Measurements from ENCODE around the gene MPZ. TPM values are rescaled to one million over a fixed set of nuclear protein-coding genes. Genes with fewer than 3 reads are reported as not detected.

Gene MPZ
- total RNA-seq, 1 experiment from 2014 or later = not detected

DNA sequence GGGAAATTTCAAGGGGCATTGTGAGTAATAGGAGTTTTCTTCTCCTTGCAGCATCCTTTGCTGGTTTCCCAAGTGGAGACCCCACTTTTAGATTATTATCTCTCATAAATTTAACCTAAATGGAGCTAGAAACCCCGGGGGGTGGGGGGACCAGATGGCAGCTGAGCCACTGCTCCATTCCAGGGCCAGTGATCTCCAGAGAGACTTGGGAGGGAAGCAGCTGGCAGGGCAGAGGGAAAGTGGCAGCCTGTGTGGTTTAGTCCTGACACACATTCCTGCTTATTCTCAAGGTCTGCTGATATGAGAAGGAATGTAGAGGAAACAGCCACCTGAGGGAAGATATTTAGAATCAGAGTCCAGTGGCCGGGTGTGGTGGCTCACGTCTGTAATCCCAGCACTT, 34.9 kb downstream of the MPZ start:
- intact Hi-C loops (cut with micrococcal nuclease; ENCODE audit: unreplicated experiment) (no loop called here), in situ Hi-C loops (cut with HindIII; ENCODE audit: low pct_unique_long_range_greater_than_20kb, low sequenced_read_pairs) (no loop called here)
- H3K9me3 ChIP-seq (ENCODE audit: control insufficient read depth, insufficient read depth, low read depth, low read length) = no peaks in the 10 kb centered on the region
- POLR2A ChIA-PET = interaction anchor here (0.5 kb wide), 1 partner anchor 26 kb away, joined by 4 read pairs; no protein-coding TSS in a partner anchor
- no peaks in the 10 kb centered on the region for H3K36me3 ChIP-seq (ENCODE audit: control insufficient read depth, insufficient read depth, low read length)
- ATAC-seq (no peak), DNase-seq (ENCODE audit: low read depth, low spot score) (no peak)
- H3K4me3 ChIP-seq (ENCODE audit: low read depth in 2 of 2, low read length in 2 of 2) = no peak overlapping the region
- H3K27ac ChIP-seq (ENCODE audit: low read length) = no peak overlapping the region
- peaks cover 8% of the 10 kb centered on the region; the same call in 1 of the 2 replicates for H3K27me3 ChIP-seq (ENCODE audit: control insufficient read depth, insufficient read depth, low read length)
- no TSS peak for BruUV-seq (replicated peaks)
- CTCF ChIA-PET = no interaction called here
- TF ChIP-seq TCF7L2 (IDR thresholded peaks at IDR 0.05; ENCODE audit: low read depth, low read length) (no peak), SIN3A (IDR thresholded peaks at IDR 0.05; ENCODE audit: borderline replicate concordance, insufficient read depth, low read depth, low read length) (no peak), POLR2AphosphoS5 (IDR thresholded peaks at IDR 0.05; ENCODE audit: low read depth, low read length) (no peak)
- TF ChIP-seq, protein P1, sequence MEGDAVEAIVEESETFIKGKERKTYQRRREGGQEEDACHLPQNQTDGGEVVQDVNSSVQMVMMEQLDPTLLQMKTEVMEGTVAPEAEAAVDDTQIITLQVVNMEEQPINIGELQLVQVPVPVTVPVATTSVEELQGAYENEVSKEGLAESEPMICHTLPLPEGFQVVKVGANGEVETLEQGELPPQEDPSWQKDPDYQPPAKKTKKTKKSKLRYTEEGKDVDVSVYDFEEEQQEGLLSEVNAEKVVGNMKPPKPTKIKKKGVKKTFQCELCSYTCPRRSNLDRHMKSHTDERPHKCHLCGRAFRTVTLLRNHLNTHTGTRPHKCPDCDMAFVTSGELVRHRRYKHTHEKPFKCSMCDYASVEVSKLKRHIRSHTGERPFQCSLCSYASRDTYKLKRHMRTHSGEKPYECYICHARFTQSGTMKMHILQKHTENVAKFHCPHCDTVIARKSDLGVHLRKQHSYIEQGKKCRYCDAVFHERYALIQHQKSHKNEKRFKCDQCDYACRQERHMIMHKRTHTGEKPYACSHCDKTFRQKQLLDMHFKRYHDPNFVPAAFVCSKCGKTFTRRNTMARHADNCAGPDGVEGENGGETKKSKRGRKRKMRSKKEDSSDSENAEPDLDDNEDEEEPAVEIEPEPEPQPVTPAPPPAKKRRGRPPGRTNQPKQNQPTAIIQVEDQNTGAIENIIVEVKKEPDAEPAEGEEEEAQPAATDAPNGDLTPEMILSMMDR (IDR thresholded peaks at IDR 0.05) = no peak
- TF ChIP-seq, protein P2, sequence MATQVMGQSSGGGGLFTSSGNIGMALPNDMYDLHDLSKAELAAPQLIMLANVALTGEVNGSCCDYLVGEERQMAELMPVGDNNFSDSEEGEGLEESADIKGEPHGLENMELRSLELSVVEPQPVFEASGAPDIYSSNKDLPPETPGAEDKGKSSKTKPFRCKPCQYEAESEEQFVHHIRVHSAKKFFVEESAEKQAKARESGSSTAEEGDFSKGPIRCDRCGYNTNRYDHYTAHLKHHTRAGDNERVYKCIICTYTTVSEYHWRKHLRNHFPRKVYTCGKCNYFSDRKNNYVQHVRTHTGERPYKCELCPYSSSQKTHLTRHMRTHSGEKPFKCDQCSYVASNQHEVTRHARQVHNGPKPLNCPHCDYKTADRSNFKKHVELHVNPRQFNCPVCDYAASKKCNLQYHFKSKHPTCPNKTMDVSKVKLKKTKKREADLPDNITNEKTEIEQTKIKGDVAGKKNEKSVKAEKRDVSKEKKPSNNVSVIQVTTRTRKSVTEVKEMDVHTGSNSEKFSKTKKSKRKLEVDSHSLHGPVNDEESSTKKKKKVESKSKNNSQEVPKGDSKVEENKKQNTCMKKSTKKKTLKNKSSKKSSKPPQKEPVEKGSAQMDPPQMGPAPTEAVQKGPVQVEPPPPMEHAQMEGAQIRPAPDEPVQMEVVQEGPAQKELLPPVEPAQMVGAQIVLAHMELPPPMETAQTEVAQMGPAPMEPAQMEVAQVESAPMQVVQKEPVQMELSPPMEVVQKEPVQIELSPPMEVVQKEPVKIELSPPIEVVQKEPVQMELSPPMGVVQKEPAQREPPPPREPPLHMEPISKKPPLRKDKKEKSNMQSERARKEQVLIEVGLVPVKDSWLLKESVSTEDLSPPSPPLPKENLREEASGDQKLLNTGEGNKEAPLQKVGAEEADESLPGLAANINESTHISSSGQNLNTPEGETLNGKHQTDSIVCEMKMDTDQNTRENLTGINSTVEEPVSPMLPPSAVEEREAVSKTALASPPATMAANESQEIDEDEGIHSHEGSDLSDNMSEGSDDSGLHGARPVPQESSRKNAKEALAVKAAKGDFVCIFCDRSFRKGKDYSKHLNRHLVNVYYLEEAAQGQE (IDR thresholded peaks at IDR 0.05; ENCODE audit: insufficient read depth in 1 of 2, low read depth in 2 of 2, low read length in 1 of 2) = no peak
- H3K4me1 ChIP-seq (ENCODE audit: control insufficient read depth, insufficient read depth, low read length) = no peaks in the 10 kb centered on the region

DNA sequence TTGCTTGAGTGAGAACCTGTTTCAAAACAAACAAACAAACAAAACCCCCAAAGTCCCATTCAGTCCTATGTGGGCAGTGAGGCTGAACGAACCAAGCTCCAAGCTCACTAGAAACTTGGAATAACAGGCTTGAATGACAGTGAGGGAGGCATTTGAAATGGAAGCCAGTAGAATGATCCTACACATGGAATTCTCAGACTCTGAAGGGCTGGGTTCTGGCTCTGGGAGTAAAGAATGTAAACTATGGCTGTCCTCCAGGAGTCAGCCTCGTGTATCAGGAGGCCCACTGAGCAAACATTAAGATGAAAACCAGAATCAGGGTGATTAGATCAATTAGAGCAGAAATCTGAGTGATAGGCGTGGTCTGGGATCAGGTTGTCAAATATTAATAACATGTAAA, 36.4 kb downstream of the MPZ start:
- ChIA-PET POLR2A (no interaction called here), CTCF (no interaction called here)
- no peak for DNase-seq (ENCODE audit: low read depth, low spot score)

More for the DNA sequence above, 36.4 kb downstream of the MPZ start:
- BruUV-seq (replicated peaks) = no TSS peak
- H3K27ac ChIP-seq (ENCODE audit: low read length) = no peak overlapping the region
- H3K4me3 ChIP-seq (ENCODE audit: low read depth in 2 of 2, low read length in 2 of 2) = no peak overlapping the region
- no peaks in the 10 kb centered on the region for H3K36me3 ChIP-seq (ENCODE audit: control insufficient read depth, insufficient read depth, low read length)
- ATAC-seq = no peak
- peaks cover 4% of the 10 kb centered on the region; the same call in 1 of the 2 replicates for H3K27me3 ChIP-seq (ENCODE audit: control insufficient read depth, insufficient read depth, low read length)
- in situ Hi-C loops (cut with HindIII; ENCODE audit: low pct_unique_long_range_greater_than_20kb, low sequenced_read_pairs) (no loop called here), intact Hi-C loops (cut with micrococcal nuclease; ENCODE audit: unreplicated experiment) (no loop called here)
- TF ChIP-seq TCF7L2 (IDR thresholded peaks at IDR 0.05; ENCODE audit: low read depth, low read length) = no peak
- no peak for TF ChIP-seq POLR2AphosphoS5 (IDR thresholded peaks at IDR 0.05; ENCODE audit: low read depth, low read length)
- TF ChIP-seq, protein P2 (IDR thresholded peaks at IDR 0.05; ENCODE audit: insufficient read depth in 1 of 2, low read depth in 2 of 2, low read length in 1 of 2) = no peak
- no peaks in the 10 kb centered on the region for H3K4me1 ChIP-seq (ENCODE audit: control insufficient read depth, insufficient read depth, low read length)
- no peaks in the 10 kb centered on the region for H3K9me3 ChIP-seq (ENCODE audit: control insufficient read depth, insufficient read depth, low read depth, low read length)

Data from Panc1 (cell line).